Thymus (tissue), 11 donors: ENCODE data around the gene REL. TPM values are rescaled to one million over a fixed set of nuclear protein-coding genes. Genes with fewer than 3 reads are reported as not detected.
A peak's percentile ranks its signal among the peaks of the same experiment; 100 is the strongest.
"Not testable (repeated sequence)": the region's sequence is repeated elsewhere in the genome, so short reads cannot be mapped to it uniquely, and the experiment has no call there.

Source experiments
- DNase-seq, 9 donors: peaks; one replicate each; pipeline ENCODE4 v3.0.0-alpha.2; 2013; ENCODE audit warnings: low spot score in 9 of 9, low read depth in 6 of 9, missing footprints in 1 of 9
- H3K27ac ChIP-seq, 2 donors: one replicate each; pipeline ENCODE4 v1.5.1; 2013; ENCODE audit warnings: control low read depth in 1 of 2, low read depth in 1 of 2, low read length in 1 of 2, mild to moderate bottlenecking in 1 of 2, moderate library complexity in 1 of 2
- H3K27me3 ChIP-seq, 2 donors: one replicate each; pipeline ENCODE4 v1.5.1; 2013; ENCODE audit warnings: low read length in 1 of 2; ENCODE audit not compliant: control insufficient read depth in 2 of 2, insufficient read depth in 1 of 2
- H3K36me3 ChIP-seq, 2 donors: one replicate each; pipeline ENCODE4 v1.5.1; 2013; ENCODE audit warnings: low read length in 1 of 2, mild to moderate bottlenecking in 1 of 2, moderate library complexity in 1 of 2; ENCODE audit not compliant: control insufficient read depth in 2 of 2, insufficient read depth in 2 of 2
- H3K4me1 ChIP-seq, 2 donors: one replicate each; pipeline ENCODE4 v1.5.1; 2013; ENCODE audit warnings: low read length in 2 of 2; ENCODE audit not compliant: control insufficient read depth in 2 of 2, insufficient read depth in 2 of 2
- H3K4me3 ChIP-seq, 2 donors: one replicate each; pipeline ENCODE4 v1.5.1; 2013; ENCODE audit warnings: low read length in 2 of 2, control low read depth in 1 of 2, mild to moderate bottlenecking in 1 of 2
- H3K9me3 ChIP-seq, 2 donors: one replicate each; pipeline ENCODE4 v1.5.1; 2013; ENCODE audit warnings: low read length in 1 of 2, mild to moderate bottlenecking in 1 of 2; ENCODE audit not compliant: control insufficient read depth in 2 of 2, insufficient read depth in 1 of 2
- WGBS: extraction: QIAGEN DNeasy Blood & Tissue Kit; methylation state at CpG from one replicate; pipeline ENCODE4 v1.1.7; 2013; 5-methylcytosine and 5-hydroxymethylcytosine counted together
- polyA plus RNA-seq: library from polyadenylated mRNA; stranded (reverse); fragments of 200-250 nt; gene quantifications from one replicate; pipeline ENCODE4 v1.2.3, GENCODE V29; 2013
- total RNA-seq: library from RNA; stranded (reverse); fragments of 120-200 nt; gene quantifications from one replicate; pipeline ENCODE4 v1.2.4, GENCODE V29; 2013
- donor health status: healthy.

REL gene
- total and polyA plus RNA-seq, 2 donors, result 3.1 to 10.6 TPM

DNA sequence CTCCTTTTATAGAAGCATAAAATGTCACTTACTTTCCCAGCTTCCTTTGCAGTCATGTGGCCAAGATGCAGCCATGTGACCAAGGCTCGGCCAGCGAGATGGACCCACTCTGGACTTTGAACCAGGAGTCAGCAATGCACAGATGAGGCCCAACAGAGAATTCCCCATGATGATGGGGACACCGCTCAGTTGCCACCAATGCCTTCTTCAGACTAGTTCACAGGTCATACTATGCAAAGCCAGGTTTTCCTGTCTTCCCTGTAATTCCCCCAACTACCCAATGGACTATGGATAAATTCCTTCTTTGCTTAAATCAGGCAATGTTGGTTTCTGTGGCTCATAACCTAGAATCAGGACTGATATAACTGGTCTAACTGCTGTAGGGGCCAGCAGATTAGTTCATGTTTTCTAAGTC, 22.5 kb upstream of the REL start:
- Histone ChIP-seq H3K36me3 (no peaks in the 10 kb centered on the region), H3K9me3 (no peaks in the 10 kb centered on the region), H3K4me3 (no peak overlapping the region), H3K27ac (no peak overlapping the region), H3K27me3 (no peaks in the 10 kb centered on the region), H3K4me1 (no peaks in the 10 kb centered on the region)
- no peak for DNase-seq
- WGBS, result over 99% methylated on average over 3 of the region's 3 CpGs

DNA sequence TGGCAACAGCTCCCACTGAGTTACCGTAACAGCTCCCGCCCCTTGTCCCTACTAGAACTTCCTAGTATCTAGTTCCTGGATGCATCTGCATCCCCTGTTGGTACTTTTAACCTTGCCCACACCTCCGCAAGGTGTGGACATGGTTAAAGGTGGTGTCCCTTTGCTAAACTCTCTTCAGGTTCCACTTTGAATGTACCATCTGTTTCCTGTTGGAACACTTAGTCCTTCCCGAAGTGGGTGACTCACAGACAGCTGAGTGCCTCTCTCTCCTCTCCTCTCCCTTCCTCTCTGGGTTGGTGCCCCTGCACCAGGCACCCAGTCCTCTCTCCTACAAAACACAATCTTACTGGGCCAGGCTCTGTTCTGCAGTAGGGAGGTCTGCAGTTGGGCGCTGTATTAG, 19.6 kb upstream of the REL start:
- H3K4me1 ChIP-seq, result no peaks in the 10 kb centered on the region
- no peaks in the 10 kb centered on the region for H3K27me3 ChIP-seq
- no peak for DNase-seq
- H3K27ac ChIP-seq, result no peak overlapping the region
- no peaks in the 10 kb centered on the region for H3K9me3 ChIP-seq
- H3K36me3 ChIP-seq, result no peaks in the 10 kb centered on the region
- WGBS, result 82% methylated on average over 5 of the region's 5 CpGs
- H3K4me3 ChIP-seq, result no peak overlapping the region

DNA sequence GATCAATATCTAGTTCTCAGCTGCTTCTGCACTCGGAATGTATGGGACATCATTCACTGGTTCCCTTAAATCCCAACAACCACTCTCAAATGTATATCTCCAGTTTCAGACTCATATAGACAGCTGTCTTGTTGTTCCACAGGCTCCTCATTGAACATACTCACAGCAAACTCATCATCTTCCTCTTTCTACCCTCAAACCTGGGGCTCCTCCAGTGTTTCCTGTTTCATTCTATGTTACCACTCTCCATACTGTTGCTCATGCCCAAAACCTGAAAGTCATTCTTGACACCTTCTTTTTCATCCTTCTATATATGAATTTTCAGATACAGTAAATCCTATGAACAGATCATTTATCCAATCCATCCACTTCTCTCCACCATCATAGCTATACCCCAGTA, 18.7 kb upstream of the REL start:
- 94% methylated on average over 1 of the region's 1 CpG for WGBS
- DNase-seq, result no peak
- Histone ChIP-seq H3K27me3 (no peaks in the 10 kb centered on the region), H3K4me3 (no peak overlapping the region), H3K36me3 (no peaks in the 10 kb centered on the region), H3K27ac (no peak overlapping the region), H3K9me3 (peaks cover 0 to 4% of the 10 kb centered on the region in 2 donors), H3K4me1 (peaks cover 0 to 4% of the 10 kb centered on the region in 2 donors)

DNA sequence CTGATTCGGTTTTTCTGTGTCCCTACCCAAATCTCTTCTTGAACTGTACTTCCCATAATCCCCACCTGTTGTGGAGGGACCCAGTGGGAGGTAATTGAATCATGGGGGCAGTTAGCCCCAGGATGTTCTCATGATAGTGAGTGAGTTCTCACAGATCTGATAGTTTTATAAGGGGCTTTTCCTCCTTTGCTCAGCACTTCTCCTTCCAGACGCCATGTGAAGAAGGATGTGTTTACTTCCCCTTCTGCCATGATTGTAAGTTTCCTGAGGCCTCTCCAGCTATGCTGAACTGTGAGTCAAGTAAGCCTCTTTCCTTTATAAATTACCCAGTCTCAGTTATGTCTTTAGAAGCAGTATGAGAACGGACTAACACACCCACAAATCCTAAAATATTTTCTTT, 16.0 kb upstream of the REL start:
- not testable (repeated sequence) for H3K4me3 ChIP-seq, H3K27me3 ChIP-seq, H3K9me3 ChIP-seq, H3K4me1 ChIP-seq, H3K36me3 ChIP-seq, H3K27ac ChIP-seq, DNase-seq
- WGBS, result 81% methylated on average over 3 of the region's 3 CpGs

DNA sequence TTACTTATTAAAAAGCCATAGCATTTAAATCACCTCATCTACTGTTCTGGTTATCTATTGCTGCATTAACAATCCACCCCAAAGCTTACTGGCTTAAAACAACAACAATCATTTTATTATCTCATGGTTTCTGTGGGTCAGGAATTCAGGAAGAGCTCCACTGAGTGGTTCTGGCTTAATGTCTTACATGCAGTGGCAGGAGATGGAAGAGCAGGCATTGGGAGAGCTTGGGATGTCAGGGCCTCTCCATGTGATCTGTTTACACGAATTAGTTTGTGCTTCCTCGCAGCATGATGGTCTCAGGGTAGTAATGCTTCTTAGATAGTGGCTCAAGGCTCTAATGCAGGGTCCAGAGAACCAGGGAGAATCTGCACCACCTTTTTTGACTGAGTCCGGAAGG, 14.4 kb upstream of the REL start:
- Histone ChIP-seq H3K27ac (no peak overlapping the region), H3K36me3 (no peaks in the 10 kb centered on the region), H3K27me3 (no peaks in the 10 kb centered on the region), H3K4me3 (no peak overlapping the region), H3K9me3 (peaks cover 0 to 8% of the 10 kb centered on the region in 2 donors), H3K4me1 (peaks cover 0 to 8% of the 10 kb centered on the region in 2 donors)
- DNase-seq, result no peak
- WGBS, result 96% methylated on average over 3 of the region's 3 CpGs

DNA sequence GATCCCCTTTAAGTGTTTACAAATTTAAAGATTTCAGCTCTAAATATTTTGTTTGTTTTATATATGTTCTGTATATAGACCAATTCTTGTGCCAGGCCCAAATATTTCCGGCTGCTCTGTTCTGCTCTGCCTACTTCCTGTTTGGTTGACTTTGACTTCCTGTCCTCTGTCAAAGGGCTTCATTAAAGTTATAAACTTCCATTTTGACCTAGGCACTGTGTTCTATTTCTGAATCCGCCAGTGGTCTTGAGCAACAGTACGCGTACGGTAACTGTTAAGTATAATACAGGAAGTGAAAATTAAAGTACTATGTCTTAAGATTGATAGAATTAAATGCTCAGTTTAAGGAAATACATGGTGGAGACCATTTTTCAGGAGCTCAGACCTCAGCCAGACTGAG, 13.5 kb upstream of the REL start:
- H3K4me1 ChIP-seq, result peaks cover 0 to 8% of the 10 kb centered on the region in 2 donors
- WGBS, result 78% methylated on average over 5 of the region's 5 CpGs
- peak in 1 of 9 donors; percentile 42 for DNase-seq
- no peak overlapping the region for H3K4me3 ChIP-seq
- H3K9me3 ChIP-seq, result peaks cover 0 to 8% of the 10 kb centered on the region in 2 donors
- no peak overlapping the region for H3K27ac ChIP-seq
- no peaks in the 10 kb centered on the region for H3K36me3 ChIP-seq
- H3K27me3 ChIP-seq, result no peaks in the 10 kb centered on the region

DNA sequence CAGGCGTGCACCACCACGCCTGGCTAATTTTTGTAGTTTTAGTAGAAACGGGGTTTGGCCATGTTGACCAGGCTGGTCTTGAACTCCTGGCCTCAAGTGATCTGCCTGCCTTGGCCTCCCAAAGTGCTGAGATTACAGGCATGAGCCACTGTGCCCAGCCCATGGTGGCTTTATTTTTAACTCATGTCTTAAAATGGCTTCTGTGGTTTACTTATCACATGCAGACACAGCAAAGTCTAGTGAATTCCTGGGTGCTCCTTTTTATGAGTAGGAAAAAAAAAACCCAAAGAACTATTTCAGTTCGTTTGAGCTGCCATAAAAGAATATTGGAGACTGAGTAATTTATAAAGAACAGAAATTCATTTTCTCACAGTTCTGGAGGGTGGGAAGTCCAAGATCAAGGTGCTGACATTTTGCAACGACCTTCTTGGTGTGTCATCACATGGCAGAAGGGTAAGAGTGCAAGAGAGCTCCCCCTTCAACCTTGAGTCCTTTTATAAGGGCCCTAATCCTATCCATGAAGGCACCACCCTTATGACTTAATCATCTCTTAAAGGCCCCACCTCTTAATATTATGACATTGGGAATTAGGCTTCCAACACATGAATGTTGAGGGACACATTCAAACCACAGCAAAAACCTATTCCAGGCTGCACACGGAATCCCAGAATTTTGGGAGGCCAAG, 12.6 kb upstream of the REL start:
- peaks cover 0 to 8% of the 10 kb centered on the region in 2 donors for H3K9me3 ChIP-seq
- H3K4me1 ChIP-seq, result peaks cover 0 to 8% of the 10 kb centered on the region in 2 donors
- H3K27ac ChIP-seq, result no peak overlapping the region
- no peak for DNase-seq
- no peak overlapping the region for H3K4me3 ChIP-seq
- WGBS, result 93% methylated on average over 6 of the region's 6 CpGs
- no peaks in the 10 kb centered on the region for H3K27me3 ChIP-seq
- no peaks in the 10 kb centered on the region for H3K36me3 ChIP-seq

DNA sequence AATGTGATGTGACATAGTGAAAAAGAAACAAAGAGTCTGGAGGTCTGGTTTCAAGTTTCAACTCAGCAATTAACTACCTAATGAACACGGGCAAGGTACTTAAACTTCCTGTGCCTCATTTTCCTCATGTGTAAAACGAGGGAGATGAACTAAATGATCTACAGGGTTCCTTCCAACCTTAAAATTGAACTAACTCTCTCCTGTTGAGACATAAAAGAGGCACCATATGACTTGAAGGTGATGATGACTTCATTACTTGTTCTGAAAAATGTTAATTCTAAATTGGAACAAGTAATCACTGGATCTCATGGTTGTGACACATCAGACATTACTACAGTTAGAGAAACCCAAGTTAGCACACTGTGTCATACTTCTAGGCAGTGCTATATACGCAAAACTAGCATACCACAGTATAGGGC, 8.9 kb upstream of the REL start:
- no peak overlapping the region for H3K4me3 ChIP-seq
- no peaks in the 10 kb centered on the region for H3K27me3 ChIP-seq
- DNase-seq, result no peak
- H3K27ac ChIP-seq, result no peak overlapping the region
- peaks cover 0 to 4% of the 10 kb centered on the region in 2 donors for H3K9me3 ChIP-seq
- H3K4me1 ChIP-seq, result peaks cover 0 to 5% of the 10 kb centered on the region in 2 donors
- 92% methylated on average over 3 of the region's 3 CpGs for WGBS
- H3K36me3 ChIP-seq, result no peaks in the 10 kb centered on the region

DNA sequence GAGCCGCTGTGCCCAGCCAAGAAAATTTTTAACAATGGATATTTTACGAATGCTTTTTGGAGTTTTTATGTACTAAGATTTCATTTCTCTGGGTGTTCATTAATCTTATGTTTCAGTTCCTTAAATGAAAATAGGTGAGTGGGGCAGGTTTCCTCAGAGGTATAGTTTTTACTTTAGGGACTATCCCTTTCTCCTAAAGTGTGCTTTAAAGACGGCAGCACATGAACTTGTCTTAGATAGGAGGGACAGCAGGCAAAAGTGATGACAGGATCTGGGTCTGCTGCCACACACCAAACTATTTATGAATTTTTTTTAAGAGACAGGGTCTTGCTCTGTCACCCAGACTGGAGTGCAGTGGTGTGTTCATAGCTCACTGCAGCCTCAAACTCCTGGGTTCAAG, 8.0 kb upstream of the REL start:
- Histone ChIP-seq H3K9me3 (peaks cover 0 to 2% of the 10 kb centered on the region in 2 donors), H3K27ac (no peak overlapping the region), H3K4me1 (no peaks in the 10 kb centered on the region), H3K27me3 (no peaks in the 10 kb centered on the region), H3K4me3 (no peak overlapping the region), H3K36me3 (no peaks in the 10 kb centered on the region)
- 93% methylated on average over 3 of the region's 3 CpGs for WGBS
- no peak for DNase-seq
